SK-N-SH (cell line): ENCODE results near the gene RAD51B. TPM values are rescaled to one million over a fixed set of nuclear protein-coding genes. Genes with fewer than 3 reads are reported as not detected.

Experiments used
- CTCF ChIA-PET: fragments of 300-600, 350-600 bp; formaldehyde crosslinking; extraction: SDS; loops from one replicate; lab custom pipeline; 2021; lab: Yijun Ruan, JAX
- POLR2A ChIA-PET: fragments of 350-600 bp; sonication (Branson Sonifier 250); formaldehyde crosslinking; extraction: SDS; loops from one replicate; lab custom pipeline; 2020; ENCODE audit warnings: antibody characterized with exemption, inconsistent platforms; lab: Yijun Ruan, JAX
- DNase-seq: peaks from one replicate; pipeline ENCODE4 v3.0.0; 2012
- H2AFZ ChIP-seq: fragments of 200-600 bp; sonication (generic); 2 replicates; pipeline ENCODE4 v1.8.1; 2016; ENCODE audit warnings: antibody characterized with exemption, mild to moderate bottlenecking, low read depth
- H3F3A ChIP-seq: fragments of 200-600 bp; sonication (generic); replicated peaks from 2 replicates; pipeline ENCODE3; 2016; ENCODE audit warnings: antibody characterized with exemption, mild to moderate bottlenecking; ENCODE audit not compliant: insufficient read depth
- H3K27ac ChIP-seq, 2 experiments: fragments of 200-500 bp in 1 of 2; fragments of 200-600 bp in 1 of 2; sonication (Bioruptor generic) in 1 of 2; sonication (generic), shearing (Covaris generic) in 1 of 2; 2 replicates each; pipeline versions ENCODE4 v1.5.1 to v1.6.1; 2014 to 2016; ENCODE audit warnings: low read depth in 2 of 2, inconsistent platforms in 1 of 2, low read length in 1 of 2, mild to moderate bottlenecking in 1 of 2, mixed read lengths in 1 of 2
- H3K27me3 ChIP-seq: fragments of 200-600 bp; sonication (generic), shearing (Covaris generic); 2 replicates; pipeline ENCODE4 v1.6.1; 2016; ENCODE audit warnings: mixed run types; ENCODE audit not compliant: insufficient read depth
- H3K36me3 ChIP-seq, 2 experiments: fragments of 200-500 bp in 1 of 2; fragments of 200-600 bp in 1 of 2; sonication (Bioruptor generic) in 1 of 2; sonication (generic) in 1 of 2; replicated peaks in 1 of 2; 2 replicates each; pipeline versions ENCODE3 to v1.5.1; 2014 to 2016; ENCODE audit warnings: low read length in 1 of 2, mild to moderate bottlenecking in 1 of 2; ENCODE audit not compliant: insufficient read depth in 2 of 2, control insufficient read depth in 1 of 2
- H3K4me1 ChIP-seq, 2 experiments: fragments of 200-500 bp in 1 of 2; fragments of 200-600 bp in 1 of 2; sonication (Bioruptor generic) in 1 of 2; sonication (generic), shearing (Covaris generic) in 1 of 2; 2 replicates each; pipeline versions ENCODE4 v1.5.1 to v1.6.1; 2014 to 2016; ENCODE audit warnings: low read depth in 1 of 2, low read length in 1 of 2, mixed run types in 1 of 2; ENCODE audit not compliant: insufficient read depth in 2 of 2, control insufficient read depth in 1 of 2
- H3K4me2 ChIP-seq: fragments of 200-600 bp; sonication (generic), shearing (Covaris generic); 2 replicates; pipeline ENCODE4 v1.6.1; 2017; ENCODE audit warnings: mixed run types
- H3K4me3 ChIP-seq, 2 experiments: fragments of 200-500 bp in 1 of 2; fragments of 200-600 bp in 1 of 2; sonication (Bioruptor generic) in 1 of 2; sonication (generic), shearing (Covaris generic) in 1 of 2; 2 replicates each; pipeline versions ENCODE4 v1.5.1 to v1.8.1; 2014 to 2016; ENCODE audit warnings: low read depth in 2 of 2, inconsistent platforms in 1 of 2, low read length in 1 of 2, mild to moderate bottlenecking in 1 of 2, mixed read lengths in 1 of 2, moderate library complexity in 1 of 2
- H3K79me2 ChIP-seq: fragments of 200-600 bp; sonication (generic); 2 replicates; pipeline ENCODE4 v1.8.1; 2017; ENCODE audit warnings: mild to moderate bottlenecking; ENCODE audit not compliant: insufficient read depth
- H3K9ac ChIP-seq: fragments of 200-600 bp; sonication (generic); 2 replicates; pipeline ENCODE4 v1.6.1; 2017; ENCODE audit warnings: mixed run types
- H3K9me2 ChIP-seq: fragments of 200-600 bp; sonication (generic); 2 replicates; pipeline ENCODE4 v1.6.1; 2017; ENCODE audit warnings: mixed run types
- H3K9me3 ChIP-seq: fragments of 200-600 bp; sonication (generic); 2 replicates; pipeline ENCODE4 v1.6.1; 2017; ENCODE audit warnings: mixed run types, mild to moderate bottlenecking, moderate library complexity
- H4K20me1 ChIP-seq: fragments of 200-600 bp; sonication (generic); 2 replicates; pipeline ENCODE4 v1.6.1; 2017; ENCODE audit warnings: mild to moderate bottlenecking, mixed run types; ENCODE audit not compliant: insufficient read depth
- CHD2 ChIP-seq: fragments of 150-350 bp; IDR thresholded peaks from 2 replicates; pipeline ENCODE4 v1.6.1; 2018; ENCODE audit warnings: low read length; ENCODE audit not compliant: partially characterized antibody
- EP300 ChIP-seq, 2 experiments: IDR thresholded peaks; 2 replicates each; pipeline versions ENCODE4 v1.4.0 to v1.6.1; 2012; ENCODE audit warnings: borderline replicate concordance in 1 of 2, low read depth in 1 of 2, low read length in 1 of 2
- FOSL2 ChIP-seq: IDR thresholded peaks from 2 replicates; pipeline ENCODE4 v1.4.0; 2012; ENCODE audit warnings: low read depth, mild to moderate bottlenecking, moderate library complexity, borderline replicate concordance
- FOXM1 ChIP-seq: IDR thresholded peaks from 2 replicates; pipeline ENCODE4 v1.4.0; 2012; ENCODE audit warnings: low read depth, mild to moderate bottlenecking
- GATA2 ChIP-seq: sonication (generic); formaldehyde crosslinking; IDR thresholded peaks from 2 replicates; pipeline ENCODE4 v1.5.0; 2020; ENCODE audit warnings: mild to moderate bottlenecking, missing genetic modification reagents
- JUND ChIP-seq: IDR thresholded peaks from 2 replicates; pipeline ENCODE4 v1.4.0; 2012
- MEF2A ChIP-seq: IDR thresholded peaks from 2 replicates; pipeline ENCODE4 v1.4.0; 2012; ENCODE audit warnings: low read depth, borderline replicate concordance
- POLR2AphosphoS5 ChIP-seq: IDR thresholded peaks from 2 replicates; pipeline ENCODE4 v1.6.1; 2012; ENCODE audit warnings: low read depth, low read length
- SMC3 ChIP-seq: IDR thresholded peaks from 2 replicates; pipeline ENCODE4 v1.6.1; 2012; ENCODE audit warnings: low read depth, low read length, improper control_type of control experiment
- YY1 ChIP-seq: IDR thresholded peaks from 2 replicates; pipeline ENCODE4 v1.4.0; 2012; ENCODE audit warnings: low read depth, mild to moderate bottlenecking
- WGBS: methylation state at CpG from one replicate; pipeline ENCODE4 v1.1.6; 2017; ENCODE audit warnings: low lambda C conversion rate; 5-methylcytosine and 5-hydroxymethylcytosine counted together
- polyA plus RNA-seq, 3 experiments: library from polyadenylated mRNA; depleted of rRNA; stranded (reverse); fragments of >200 nt; gene quantifications; 2 replicates each; pipeline ENCODE4 v1.2.3, GENCODE V29; 2012
- TF ChIP-seq, protein P1 (sequence below): IDR thresholded peaks from 2 replicates; pipeline ENCODE4 v1.6.1; 2012; ENCODE audit warnings: mild to moderate bottlenecking, low read depth, low read length, moderate library complexity
- TF ChIP-seq, protein P2 (sequence below): IDR thresholded peaks from 2 replicates; pipeline ENCODE4; 2012
- TF ChIP-seq, protein P3 (sequence below): IDR thresholded peaks from 2 replicates; pipeline ENCODE4 v1.4.0; 2012; ENCODE audit warnings: low read depth
- TF ChIP-seq, protein P4 (sequence below): fragments of 200-600 bp; sonication (generic); IDR thresholded peaks from 2 replicates; pipeline ENCODE4 v1.6.1; 2017; ENCODE audit warnings: antibody characterized with exemption, mild to moderate bottlenecking, moderate library complexity

RAD51B gene
- polyA plus RNA-seq, 1 of the 3 experiments (the other 2 are of a cell fraction) = 6.0 TPM

DNA sequence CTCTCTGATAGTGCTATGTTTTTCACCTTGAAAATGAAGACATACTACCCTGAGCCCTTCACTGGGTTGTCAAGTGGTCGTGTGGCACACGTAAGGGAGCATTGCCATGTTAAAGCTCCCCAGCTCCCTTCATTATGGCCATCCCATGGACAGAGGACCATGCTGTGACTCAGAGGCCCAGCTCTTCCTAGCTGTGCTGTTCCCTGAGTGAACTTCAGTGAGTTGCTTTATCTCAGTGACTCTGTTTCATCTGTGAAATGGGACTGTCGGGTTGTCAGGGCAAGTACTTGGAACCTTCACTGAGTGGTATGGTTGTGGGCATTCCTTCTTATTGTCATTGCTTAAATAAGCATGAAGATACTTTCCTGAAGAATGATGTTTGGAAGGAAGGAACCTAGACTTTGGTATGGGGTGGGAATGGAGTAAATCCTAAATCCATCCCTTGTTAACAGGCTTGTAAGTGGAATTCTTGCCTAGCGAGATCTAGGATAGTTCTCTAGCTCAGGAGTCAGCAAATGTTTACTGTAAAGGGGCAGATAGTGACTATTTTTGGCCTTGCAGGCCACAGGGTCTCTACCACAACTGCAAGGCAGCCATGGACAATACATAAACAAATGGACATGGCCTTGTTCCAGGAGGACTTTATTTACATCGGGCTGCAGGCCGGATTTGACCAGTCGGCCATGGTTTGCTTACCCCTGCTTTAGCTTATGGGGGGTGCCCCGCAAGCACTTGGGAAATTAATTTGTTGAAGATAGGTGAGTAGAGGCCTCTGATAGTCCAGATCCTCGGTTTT, 689.8 kb downstream of the RAD51B start:
- Histone ChIP-seq H3K4me3 (no peak overlapping the region), H3K27ac (peak overlapping the region; percentile 91 to 93), H3K27me3 (no peaks in the 10 kb centered on the region), H3K36me3 (no peaks in the 10 kb centered on the region), H3K79me2 (no peaks in the 10 kb centered on the region), H3K9me2 (no peaks in the 10 kb centered on the region), H3K9ac (peak overlapping the region; percentile 7; the same call in 1 of the 2 replicates), H3F3A (peaks cover 21% of the 10 kb centered on the region), H4K20me1 (no peaks in the 10 kb centered on the region), H3K9me3 (no peaks in the 10 kb centered on the region), H2AFZ (0 out of 2 replicates have a peak overlapping the region, but pooled peaks have one; percentile 49), H3K4me1 (peaks cover 45% of the 10 kb centered on the region in 2 experiments), H3K4me2 (peak overlapping the region; percentile 17; the same call in 1 of the 2 replicates)
- POLR2A ChIA-PET = no interaction called here
- TF ChIP-seq GATA2 (CRISPR knock-in tag) (no peak), JUND (no peak), SMC3 (no peak), YY1 (no peak), POLR2AphosphoS5 (no peak), MEF2A (no peak), FOXM1 (no peak), CHD2 (no peak), FOSL2 (no peak), EP300 (IDR thresholded peaks at IDR 0.05; ENCODE audit: borderline replicate concordance in 1 of 2, low read depth in 1 of 2, low read length in 1 of 2) (no peak)
- TF ChIP-seq, protein P1, sequence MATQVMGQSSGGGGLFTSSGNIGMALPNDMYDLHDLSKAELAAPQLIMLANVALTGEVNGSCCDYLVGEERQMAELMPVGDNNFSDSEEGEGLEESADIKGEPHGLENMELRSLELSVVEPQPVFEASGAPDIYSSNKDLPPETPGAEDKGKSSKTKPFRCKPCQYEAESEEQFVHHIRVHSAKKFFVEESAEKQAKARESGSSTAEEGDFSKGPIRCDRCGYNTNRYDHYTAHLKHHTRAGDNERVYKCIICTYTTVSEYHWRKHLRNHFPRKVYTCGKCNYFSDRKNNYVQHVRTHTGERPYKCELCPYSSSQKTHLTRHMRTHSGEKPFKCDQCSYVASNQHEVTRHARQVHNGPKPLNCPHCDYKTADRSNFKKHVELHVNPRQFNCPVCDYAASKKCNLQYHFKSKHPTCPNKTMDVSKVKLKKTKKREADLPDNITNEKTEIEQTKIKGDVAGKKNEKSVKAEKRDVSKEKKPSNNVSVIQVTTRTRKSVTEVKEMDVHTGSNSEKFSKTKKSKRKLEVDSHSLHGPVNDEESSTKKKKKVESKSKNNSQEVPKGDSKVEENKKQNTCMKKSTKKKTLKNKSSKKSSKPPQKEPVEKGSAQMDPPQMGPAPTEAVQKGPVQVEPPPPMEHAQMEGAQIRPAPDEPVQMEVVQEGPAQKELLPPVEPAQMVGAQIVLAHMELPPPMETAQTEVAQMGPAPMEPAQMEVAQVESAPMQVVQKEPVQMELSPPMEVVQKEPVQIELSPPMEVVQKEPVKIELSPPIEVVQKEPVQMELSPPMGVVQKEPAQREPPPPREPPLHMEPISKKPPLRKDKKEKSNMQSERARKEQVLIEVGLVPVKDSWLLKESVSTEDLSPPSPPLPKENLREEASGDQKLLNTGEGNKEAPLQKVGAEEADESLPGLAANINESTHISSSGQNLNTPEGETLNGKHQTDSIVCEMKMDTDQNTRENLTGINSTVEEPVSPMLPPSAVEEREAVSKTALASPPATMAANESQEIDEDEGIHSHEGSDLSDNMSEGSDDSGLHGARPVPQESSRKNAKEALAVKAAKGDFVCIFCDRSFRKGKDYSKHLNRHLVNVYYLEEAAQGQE = no peak
- TF ChIP-seq, protein P2, sequence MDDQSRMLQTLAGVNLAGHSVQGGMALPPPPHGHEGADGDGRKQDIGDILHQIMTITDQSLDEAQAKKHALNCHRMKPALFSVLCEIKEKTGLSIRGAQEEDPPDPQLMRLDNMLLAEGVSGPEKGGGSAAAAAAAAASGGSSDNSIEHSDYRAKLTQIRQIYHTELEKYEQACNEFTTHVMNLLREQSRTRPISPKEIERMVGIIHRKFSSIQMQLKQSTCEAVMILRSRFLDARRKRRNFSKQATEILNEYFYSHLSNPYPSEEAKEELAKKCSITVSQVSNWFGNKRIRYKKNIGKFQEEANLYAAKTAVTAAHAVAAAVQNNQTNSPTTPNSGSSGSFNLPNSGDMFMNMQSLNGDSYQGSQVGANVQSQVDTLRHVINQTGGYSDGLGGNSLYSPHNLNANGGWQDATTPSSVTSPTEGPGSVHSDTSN = no peak
- TF ChIP-seq, protein P3, sequence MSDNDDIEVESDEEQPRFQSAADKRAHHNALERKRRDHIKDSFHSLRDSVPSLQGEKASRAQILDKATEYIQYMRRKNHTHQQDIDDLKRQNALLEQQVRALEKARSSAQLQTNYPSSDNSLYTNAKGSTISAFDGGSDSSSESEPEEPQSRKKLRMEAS = no peak
- TF ChIP-seq, protein P4, sequence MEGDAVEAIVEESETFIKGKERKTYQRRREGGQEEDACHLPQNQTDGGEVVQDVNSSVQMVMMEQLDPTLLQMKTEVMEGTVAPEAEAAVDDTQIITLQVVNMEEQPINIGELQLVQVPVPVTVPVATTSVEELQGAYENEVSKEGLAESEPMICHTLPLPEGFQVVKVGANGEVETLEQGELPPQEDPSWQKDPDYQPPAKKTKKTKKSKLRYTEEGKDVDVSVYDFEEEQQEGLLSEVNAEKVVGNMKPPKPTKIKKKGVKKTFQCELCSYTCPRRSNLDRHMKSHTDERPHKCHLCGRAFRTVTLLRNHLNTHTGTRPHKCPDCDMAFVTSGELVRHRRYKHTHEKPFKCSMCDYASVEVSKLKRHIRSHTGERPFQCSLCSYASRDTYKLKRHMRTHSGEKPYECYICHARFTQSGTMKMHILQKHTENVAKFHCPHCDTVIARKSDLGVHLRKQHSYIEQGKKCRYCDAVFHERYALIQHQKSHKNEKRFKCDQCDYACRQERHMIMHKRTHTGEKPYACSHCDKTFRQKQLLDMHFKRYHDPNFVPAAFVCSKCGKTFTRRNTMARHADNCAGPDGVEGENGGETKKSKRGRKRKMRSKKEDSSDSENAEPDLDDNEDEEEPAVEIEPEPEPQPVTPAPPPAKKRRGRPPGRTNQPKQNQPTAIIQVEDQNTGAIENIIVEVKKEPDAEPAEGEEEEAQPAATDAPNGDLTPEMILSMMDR = no peak
- DNase-seq = no peak
- 74% methylated on average over 7 of the region's 9 CpGs for WGBS
- CTCF ChIA-PET = interaction anchor here (0.6 to 2.0 kb wide), 3 partner anchors 260 to 307 kb away, joined by 3 to 7 read pairs (median 4); no protein-coding TSS in a partner anchor
